ENCODE results near the gene CHSY3.

The CHSY3 gene

GRCh38 chr5:130023604-130024003 is 119.3 kb downstream of the CHSY3 start:
- no peak for TF ChIP-seq ZNF274 (IDR thresholded peaks at IDR 0.05; ENCODE audit: low read depth, low read length)
- H3K4me3 ChIP-seq (ENCODE audit: low read length): no peak overlapping the region

- no peak for TF ChIP-seq ZNF274 (IDR thresholded peaks at IDR 0.05; ENCODE audit: low read depth, low read length)
- H3K4me3 ChIP-seq (ENCODE audit: low read length): no peak overlapping the region
Observed at GRCh38 chr5:130024006-130024405, 119.7 kb downstream of the CHSY3 start.

- no peak for TF ChIP-seq ZNF274 (IDR thresholded peaks at IDR 0.05; ENCODE audit: low read depth, low read length)
- H3K4me3 ChIP-seq (ENCODE audit: low read length): no peak overlapping the region
Observed at GRCh38 chr5:130025511-130025910, 121.2 kb downstream of the CHSY3 start.

GRCh38 chr5:130032807-130033206 is 128.5 kb downstream of the CHSY3 start:
- no peak for TF ChIP-seq ZNF274 (IDR thresholded peaks at IDR 0.05; ENCODE audit: low read depth, low read length)
- H3K4me3 ChIP-seq (ENCODE audit: low read length): no peak overlapping the region

GRCh38 chr5:130034566-130035210 is 130.4 kb downstream of the CHSY3 start:
- TF ChIP-seq ZNF274 (IDR thresholded peaks at IDR 0.05; ENCODE audit: low read depth, low read length): no peak
- no peak overlapping the region for H3K4me3 ChIP-seq (ENCODE audit: low read length)

GRCh38 chr5:130035388-130035787 is 131.1 kb downstream of the CHSY3 start:
- H3K4me3 ChIP-seq (ENCODE audit: low read length): no peak overlapping the region
- TF ChIP-seq ZNF274 (IDR thresholded peaks at IDR 0.05; ENCODE audit: low read depth, low read length): no peak

GRCh38 chr5:130037905-130038304 is 133.6 kb downstream of the CHSY3 start:
- no peak for TF ChIP-seq ZNF274 (IDR thresholded peaks at IDR 0.05; ENCODE audit: low read depth, low read length)
- H3K4me3 ChIP-seq (ENCODE audit: low read length): no peak overlapping the region

- H3K4me3 ChIP-seq (ENCODE audit: low read length): no peak overlapping the region
- no peak for TF ChIP-seq ZNF274 (IDR thresholded peaks at IDR 0.05; ENCODE audit: low read depth, low read length)
Observed at GRCh38 chr5:130043834-130044233, 139.6 kb downstream of the CHSY3 start.

GRCh38 chr5:130045334-130045733 is 141.1 kb downstream of the CHSY3 start:
- no peak for TF ChIP-seq ZNF274 (IDR thresholded peaks at IDR 0.05; ENCODE audit: low read depth, low read length)

GRCh38 chr5:130050585-130050984 is 146.3 kb downstream of the CHSY3 start:
- no peak for TF ChIP-seq ZNF274 (IDR thresholded peaks at IDR 0.05; ENCODE audit: low read depth, low read length)
- H3K4me3 ChIP-seq (ENCODE audit: low read length): no peak overlapping the region

More at GRCh38 chr5:130045334-130045733, 141.1 kb downstream of the CHSY3 start:
- H3K4me3 ChIP-seq (ENCODE audit: low read length): no peak overlapping the region

- TF ChIP-seq ZNF274 (IDR thresholded peaks at IDR 0.05; ENCODE audit: low read depth, low read length): no peak
Observed at GRCh38 chr5:130052752-130053151, 148.5 kb downstream of the CHSY3 start.

GRCh38 chr5:130055572-130055971 is 151.3 kb downstream of the CHSY3 start:
- no peak overlapping the region for H3K4me3 ChIP-seq (ENCODE audit: low read length)
- no peak for TF ChIP-seq ZNF274 (IDR thresholded peaks at IDR 0.05; ENCODE audit: low read depth, low read length)

More at GRCh38 chr5:130052752-130053151, 148.5 kb downstream of the CHSY3 start:
- H3K4me3 ChIP-seq (ENCODE audit: low read length): no peak overlapping the region

- no peak overlapping the region for H3K4me3 ChIP-seq (ENCODE audit: low read length)
- TF ChIP-seq ZNF274 (IDR thresholded peaks at IDR 0.05; ENCODE audit: low read depth, low read length): no peak
Observed at GRCh38 chr5:130061746-130062145, 157.5 kb downstream of the CHSY3 start.

GRCh38 chr5:130063603-130064002 is 159.3 kb downstream of the CHSY3 start:
- H3K4me3 ChIP-seq (ENCODE audit: low read length): no peak overlapping the region
- no peak for TF ChIP-seq ZNF274 (IDR thresholded peaks at IDR 0.05; ENCODE audit: low read depth, low read length)

- TF ChIP-seq ZNF274 (IDR thresholded peaks at IDR 0.05; ENCODE audit: low read depth, low read length): no peak
- H3K4me3 ChIP-seq (ENCODE audit: low read length): no peak overlapping the region
Observed at GRCh38 chr5:130064484-130064883, 160.2 kb downstream of the CHSY3 start.

- no peak overlapping the region for H3K4me3 ChIP-seq (ENCODE audit: low read length)
- TF ChIP-seq ZNF274 (IDR thresholded peaks at IDR 0.05; ENCODE audit: low read depth, low read length): no peak
Observed at GRCh38 chr5:130065617-130066016, 161.4 kb downstream of the CHSY3 start.
